ENCODE results near the gene AMIGO1.

- no peak for TF ChIP-seq POLR2A (IDR thresholded peaks at IDR 0.05)
- TF ChIP-seq CTCF (IDR thresholded peaks at IDR 0.05), result no peak
Observed at GRCh38 chr1:109523706-109524105, 14.2 kb upstream of the AMIGO1 start.

Measured in heart left ventricle (tissue), 13 donors.